EL (cell line): ENCODE measurements around the gene ZGPAT.
A peak's percentile ranks its signal among the peaks of the same experiment; 100 is the strongest.

Source experiments
- DNase-seq: peaks from one replicate; pipeline ENCODE4 v3.0.0-alpha.2; 2016

Gene ZGPAT

GRCh38 chr20:63678667-63679465, 29.0 kb upstream of the ZGPAT start:
- DNase-seq: no peak

- DNase-seq: no peak
These were observed 28.0 kb upstream of the ZGPAT start for GRCh38 chr20:63679799-63680305.

GRCh38 chr20:63680427-63680826, 27.4 kb upstream of the ZGPAT start:
- DNase-seq: no peak

GRCh38 chr20:63680857-63681608, 26.8 kb upstream of the ZGPAT start:
- no peak for DNase-seq

- no peak for DNase-seq
These were observed 26.2 kb upstream of the ZGPAT start for GRCh38 chr20:63681609-63682142.

GRCh38 chr20:63682384-63683139, 25.3 kb upstream of the ZGPAT start:
- peak; percentile 100 for DNase-seq

- DNase-seq: no peak
These were observed 22.4 kb upstream of the ZGPAT start for GRCh38 chr20:63685269-63686026.

- DNase-seq: no peak
These were observed 21.7 kb upstream of the ZGPAT start for GRCh38 chr20:63686094-63686491.

- peak; percentile 88 for DNase-seq
These were observed 21.1 kb upstream of the ZGPAT start for GRCh38 chr20:63686492-63687321.

- no peak for DNase-seq
These were observed 20.2 kb upstream of the ZGPAT start for GRCh38 chr20:63687419-63688178.

- DNase-seq: no peak
These were observed 19.4 kb upstream of the ZGPAT start for GRCh38 chr20:63688228-63689045.

GRCh38 chr20:63689046-63690002, 18.5 kb upstream of the ZGPAT start:
- DNase-seq: no peak

- DNase-seq: no peak
These were observed 17.6 kb upstream of the ZGPAT start for GRCh38 chr20:63690003-63690897.

- no peak for DNase-seq
These were observed 16.7 kb upstream of the ZGPAT start for GRCh38 chr20:63690898-63691710.

- no peak for DNase-seq
These were observed 16.0 kb upstream of the ZGPAT start for GRCh38 chr20:63691711-63692435.
